ENCODE data around the gene SLC7A7. TPM values are rescaled to one million over a fixed set of nuclear protein-coding genes. Genes with fewer than 3 reads are reported as not detected.
"Not testable (repeated sequence)": the region's sequence is repeated elsewhere in the genome, so short reads cannot be mapped to it uniquely, and the experiment has no call there.

SLC7A7 gene
- total and polyA plus RNA-seq, 10 of the 15 experiments (the other 5 are each of a cell fraction or from before 2014, with no cell fraction given): 27.8 to 79.2 (median 50.8) TPM

DNA sequence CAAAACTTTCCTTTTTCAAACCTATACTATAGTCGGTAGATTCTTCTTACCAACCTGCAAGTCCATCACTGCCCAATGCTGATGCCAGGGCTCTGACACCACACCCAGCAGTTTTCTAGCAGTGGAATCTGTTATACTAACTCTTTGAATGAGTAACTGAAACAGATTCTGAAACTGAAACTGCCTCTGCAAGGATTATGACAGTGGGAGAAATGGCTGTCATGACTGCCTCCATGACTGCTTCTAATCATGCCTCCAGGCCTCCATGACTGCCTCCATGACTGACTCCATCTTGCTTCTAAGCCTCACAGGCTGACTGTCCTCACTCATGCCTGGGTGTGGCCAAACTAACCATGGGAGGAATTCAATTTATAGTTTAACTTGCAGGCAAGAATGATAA lies 78.2 kb downstream of the SLC7A7 start (continued):
- TF ChIP-seq MTA2 (IDR thresholded peaks at IDR 0.05; ENCODE audit: low read depth) (no peak), CBX5 (IDR thresholded peaks at IDR 0.05; ENCODE audit: low read depth) (0 out of 2 replicates have a peak, but pooled peaks have one; percentile 33), ZNF24 (IDR thresholded peaks at IDR 0.05) (0 out of 2 replicates have a peak, but pooled peaks have one; percentile 8), EED (IDR thresholded peaks at IDR 0.05; ENCODE audit: low read depth) (peak; percentile 68; the same call in 1 of the 2 replicates), BACH1 (IDR thresholded peaks at IDR 0.05; ENCODE audit: borderline replicate concordance) (no peak)
- TF ChIP-seq, protein P1, sequence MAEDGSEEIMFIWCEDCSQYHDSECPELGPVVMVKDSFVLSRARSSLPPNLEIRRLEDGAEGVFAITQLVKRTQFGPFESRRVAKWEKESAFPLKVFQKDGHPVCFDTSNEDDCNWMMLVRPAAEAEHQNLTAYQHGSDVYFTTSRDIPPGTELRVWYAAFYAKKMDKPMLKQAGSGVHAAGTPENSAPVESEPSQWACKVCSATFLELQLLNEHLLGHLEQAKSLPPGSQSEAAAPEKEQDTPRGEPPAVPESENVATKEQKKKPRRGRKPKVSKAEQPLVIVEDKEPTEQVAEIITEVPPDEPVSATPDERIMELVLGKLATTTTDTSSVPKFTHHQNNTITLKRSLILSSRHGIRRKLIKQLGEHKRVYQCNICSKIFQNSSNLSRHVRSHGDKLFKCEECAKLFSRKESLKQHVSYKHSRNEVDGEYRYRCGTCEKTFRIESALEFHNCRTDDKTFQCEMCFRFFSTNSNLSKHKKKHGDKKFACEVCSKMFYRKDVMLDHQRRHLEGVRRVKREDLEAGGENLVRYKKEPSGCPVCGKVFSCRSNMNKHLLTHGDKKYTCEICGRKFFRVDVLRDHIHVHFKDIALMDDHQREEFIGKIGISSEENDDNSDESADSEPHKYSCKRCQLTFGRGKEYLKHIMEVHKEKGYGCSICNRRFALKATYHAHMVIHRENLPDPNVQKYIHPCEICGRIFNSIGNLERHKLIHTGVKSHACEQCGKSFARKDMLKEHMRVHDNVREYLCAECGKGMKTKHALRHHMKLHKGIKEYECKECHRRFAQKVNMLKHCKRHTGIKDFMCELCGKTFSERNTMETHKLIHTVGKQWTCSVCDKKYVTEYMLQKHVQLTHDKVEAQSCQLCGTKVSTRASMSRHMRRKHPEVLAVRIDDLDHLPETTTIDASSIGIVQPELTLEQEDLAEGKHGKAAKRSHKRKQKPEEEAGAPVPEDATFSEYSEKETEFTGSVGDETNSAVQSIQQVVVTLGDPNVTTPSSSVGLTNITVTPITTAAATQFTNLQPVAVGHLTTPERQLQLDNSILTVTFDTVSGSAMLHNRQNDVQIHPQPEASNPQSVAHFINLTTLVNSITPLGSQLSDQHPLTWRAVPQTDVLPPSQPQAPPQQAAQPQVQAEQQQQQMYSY (CRISPR knock-in tag; IDR thresholded peaks at IDR 0.05): no peak

DNA sequence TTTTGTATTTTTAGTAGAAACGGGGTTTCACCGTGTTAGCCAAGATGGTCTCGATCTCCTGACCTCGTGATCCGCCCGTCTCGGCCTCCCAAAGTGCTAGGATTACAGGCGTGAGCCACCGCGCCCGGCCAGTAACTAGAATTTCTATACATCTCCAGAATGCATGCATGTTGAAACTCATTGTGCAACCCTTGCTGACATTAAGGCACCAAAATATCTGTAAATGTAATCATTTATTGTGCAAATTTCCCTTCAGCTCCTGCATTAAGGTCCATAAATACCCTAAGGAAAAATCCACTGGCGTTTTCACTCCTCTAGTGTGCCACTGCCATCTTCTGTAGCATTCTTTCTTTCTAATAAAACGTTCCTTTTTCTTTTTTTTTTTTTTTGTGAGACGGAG lies 78.9 kb downstream of the SLC7A7 start:
- H3K79me2 ChIP-seq (ENCODE audit: control insufficient read depth, insufficient read depth, low read length); H4K20me1 ChIP-seq (ENCODE audit: control insufficient read depth, insufficient read depth); H3K9me3 ChIP-seq (replicated peaks; ENCODE audit: control insufficient read depth, insufficient read depth, low read length); H3K4me1 ChIP-seq (ENCODE audit: control insufficient read depth, insufficient read depth, low read length); H2AFZ ChIP-seq (ENCODE audit: control insufficient read depth, low read depth, low read length); H3K27ac ChIP-seq (ENCODE audit: control insufficient read depth, insufficient read depth); CTCF ChIA-PET; in situ Hi-C loops (cut with MboI); H3K4me2 ChIP-seq (ENCODE audit: control insufficient read depth, insufficient read depth); H3K9ac ChIP-seq (ENCODE audit: control insufficient read depth, insufficient read depth, low read length); BruUV-seq (replicated peaks); DNase-seq (ENCODE audit: low read depth, low spot score); H3K4me3 ChIP-seq; H3K27me3 ChIP-seq (replicated peaks in 1 of 2; ENCODE audit: control insufficient read depth in 2 of 2, insufficient read depth in 2 of 2, low read length in 1 of 2); H3K36me3 ChIP-seq (ENCODE audit: control insufficient read depth in 2 of 2, insufficient read depth in 2 of 2, low read length in 1 of 2); SMC1A ChIA-PET (ENCODE audit: uncharacterized antibody, unreplicated experiment); ATAC-seq; FAIRE-seq; POLR2A ChIA-PET; intact Hi-C loops (cut with micrococcal nuclease; ENCODE audit: unreplicated experiment): not testable (repeated sequence)
- 82% methylated on average over 7 of the region's 14 CpGs for WGBS (ENCODE audit: insufficient coverage, insufficient replicate concordance, low lambda C conversion rate, missing lambda C conversion rate)
- RAD21 ChIA-PET (ENCODE audit: unreplicated experiment): interaction anchor here (0.7 kb wide), 1 partner anchor 13 kb away, joined by 3 read pairs; no protein-coding TSS in a partner anchor

Data from GM12878 (cell line).